GM19452 (cell line): ENCODE data around the gene TRPT1.

Experiments used
- ATAC-seq: cut with Tn5 transposase; IDR thresholded peaks from one replicate; pipeline ENCODE4 v1.9.1; 2021; ENCODE audit not compliant: unreplicated experiment

Gene TRPT1

DNA sequence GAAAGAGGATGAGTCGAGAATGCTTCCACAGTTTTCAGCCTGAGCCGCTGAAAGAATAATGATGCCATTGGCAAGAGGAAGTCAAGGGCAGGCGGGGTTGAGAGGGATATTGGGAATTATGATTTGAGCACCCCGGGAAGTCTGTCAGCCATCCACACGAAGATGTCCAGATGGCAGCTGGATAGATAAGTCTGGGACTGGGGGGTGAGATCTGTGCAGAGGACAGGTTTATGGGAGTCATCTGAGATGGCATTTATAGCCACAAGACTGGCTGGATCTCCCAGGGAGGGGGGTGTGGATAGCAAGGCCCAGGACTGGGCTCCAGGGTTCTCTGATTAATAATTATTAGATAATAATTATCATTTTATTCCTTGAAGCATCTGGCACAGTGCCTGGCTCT lies 45.1 kb downstream of the TRPT1 start:
- ATAC-seq, result no peak

GRCh38 chr11:64178951-64179639 lies 46.9 kb downstream of the TRPT1 start:
- ATAC-seq, result no peak

- no peak for ATAC-seq
These were observed 47.8 kb downstream of the TRPT1 start for GRCh38 chr11:64178203-64178602.

GRCh38 chr11:64176751-64177150 lies 49.2 kb downstream of the TRPT1 start:
- no peak for ATAC-seq
